ENCODE results near the gene GARIN5B. TPM values are rescaled to one million over a fixed set of nuclear protein-coding genes. Genes with fewer than 3 reads are reported as not detected.

GARIN5B gene
- total and polyA plus RNA-seq, 4 donors: 0.09 TPM; not detected in 3

- DNase-seq (peak; percentile 53 to 79 (median 78)), ATAC-seq (ENCODE audit: insufficient read depth, low FRiP score) (no peak)
- WGBS, 2 donors: 1 to 5% methylated on average over 14 to 15 of the region's 15 CpGs
- H3K9me3 ChIP-seq (ENCODE audit: control insufficient read depth in 4 of 4, insufficient read depth in 3 of 4, low read length in 3 of 4): no peaks in the 10 kb centered on the region
- H3K27me3 ChIP-seq (ENCODE audit: control insufficient read depth in 3 of 3, insufficient read depth in 3 of 3, low read length in 2 of 3): no peaks in the 10 kb centered on the region
- no peak for TF ChIP-seq CTCF (IDR thresholded peaks at IDR 0.05; ENCODE audit: control extremely low read depth, extremely low read depth)
- peaks cover 0 to 17% (median 6%) of the 10 kb centered on the region in 4 donors for H3K36me3 ChIP-seq (ENCODE audit: control insufficient read depth in 4 of 4, insufficient read depth in 4 of 4, low read length in 4 of 4)
- peaks cover 6 to 23% (median 9%) of the 10 kb centered on the region in 5 donors for H3K4me1 ChIP-seq (ENCODE audit: control insufficient read depth in 5 of 5, insufficient read depth in 5 of 5, low read length in 5 of 5)
- no peak overlapping the region for H3K4me3 ChIP-seq
- no peak overlapping the region for H3K27ac ChIP-seq (ENCODE audit: low read depth in 1 of 2, low read length in 1 of 2)
- H3K9ac ChIP-seq (ENCODE audit: insufficient read depth in 1 of 2, low read length in 2 of 2): no peak overlapping the region
Measured at GRCh38 chr19:55341171-55341588, 21.9 kb downstream of the GARIN5B start.

GRCh38 chr19:55340784-55341147 is 22.3 kb downstream of the GARIN5B start:
- 1 to 4% methylated on average over 23 to 24 of the region's 24 CpGs for WGBS, 2 donors
- H3K4me3 ChIP-seq: peak overlapping the region; percentile 50
- H3K9ac ChIP-seq (ENCODE audit: insufficient read depth in 1 of 2, low read length in 2 of 2): no peak overlapping the region
- ATAC-seq (ENCODE audit: insufficient read depth, low FRiP score): no peak
- no peak overlapping the region for H3K27ac ChIP-seq (ENCODE audit: low read depth in 1 of 2, low read length in 1 of 2)
- H3K36me3 ChIP-seq (ENCODE audit: control insufficient read depth in 4 of 4, insufficient read depth in 4 of 4, low read length in 4 of 4): peaks cover 0 to 17% (median 6%) of the 10 kb centered on the region in 4 donors
- H3K9me3 ChIP-seq (ENCODE audit: control insufficient read depth in 4 of 4, insufficient read depth in 3 of 4, low read length in 3 of 4): no peaks in the 10 kb centered on the region
- peak; percentile 45 to 57 (median 47) for DNase-seq
- TF ChIP-seq CTCF (IDR thresholded peaks at IDR 0.05; ENCODE audit: control extremely low read depth, extremely low read depth): no peak
- H3K27me3 ChIP-seq (ENCODE audit: control insufficient read depth in 3 of 3, insufficient read depth in 3 of 3, low read length in 2 of 3): no peaks in the 10 kb centered on the region
- peaks cover 6 to 23% (median 9%) of the 10 kb centered on the region in 5 donors for H3K4me1 ChIP-seq (ENCODE audit: control insufficient read depth in 5 of 5, insufficient read depth in 5 of 5, low read length in 5 of 5)

- no peak for ATAC-seq (ENCODE audit: insufficient read depth, low FRiP score)
- TF ChIP-seq CTCF (IDR thresholded peaks at IDR 0.05; ENCODE audit: control extremely low read depth, extremely low read depth): no peak
Measured at GRCh38 chr19:55339889-55340783, 22.9 kb downstream of the GARIN5B start.

More at GRCh38 chr19:55339889-55340783, 22.9 kb downstream of the GARIN5B start:
- Histone ChIP-seq H3K9ac (ENCODE audit: insufficient read depth in 1 of 2, low read length in 2 of 2) (peak overlapping the region in 1 of 2 donors; percentile 86), H3K27ac (ENCODE audit: low read depth in 1 of 2, low read length in 1 of 2) (peak overlapping the region; percentile 71 to 85), H3K4me1 (ENCODE audit: control insufficient read depth in 5 of 5, insufficient read depth in 5 of 5, low read length in 5 of 5) (peaks cover 6 to 23% (median 9%) of the 10 kb centered on the region in 5 donors), H3K36me3 (ENCODE audit: control insufficient read depth in 4 of 4, insufficient read depth in 4 of 4, low read length in 4 of 4) (peaks cover 0 to 17% (median 6%) of the 10 kb centered on the region in 4 donors), H3K27me3 (ENCODE audit: control insufficient read depth in 3 of 3, insufficient read depth in 3 of 3, low read length in 2 of 3) (no peaks in the 10 kb centered on the region), H3K4me3 (peak overlapping the region; percentile 50), H3K9me3 (ENCODE audit: control insufficient read depth in 4 of 4, insufficient read depth in 3 of 4, low read length in 3 of 4) (no peaks in the 10 kb centered on the region)
- peak in 2 of 3 donors; percentile 32 to 54 for DNase-seq
- 4 to 7% methylated on average over 28 to 44 of the region's 44 CpGs for WGBS, 2 donors

Data from lung (tissue), 12 donors.